Astrocyte of the spinal cord (primary cell): ENCODE results near the gene PADI3.

ENCODE experiments used
- DNase-seq: peaks from one replicate; pipeline ENCODE4 v3.0.0; 2011; ENCODE audit warnings: low read depth, low spot score
- H3K4me3 ChIP-seq: 2 replicates; pipeline ENCODE4 v1.5.1; 2011; ENCODE audit warnings: low read depth, mild to moderate bottlenecking, low read length, moderate library complexity
- CTCF ChIP-seq: IDR thresholded peaks from 2 replicates; pipeline ENCODE4 v1.5.1; 2012; ENCODE audit warnings: low read depth, mild to moderate bottlenecking, low read length, inconsistent platforms
- in situ Hi-C: cut with HindIII; loops from 2 replicates; pipeline ENCODE4 v1.10.0; 2017; ENCODE audit warnings: low sequenced_read_pairs

The PADI3 gene

GRCh38 chr1:17232759-17233661, 15.9 kb upstream of the PADI3 start:
- peak; percentile 94 for DNase-seq
- no peak overlapping the region for H3K4me3 ChIP-seq
- TF ChIP-seq CTCF: no peak
- in situ Hi-C loops: no loop called here

GRCh38 chr1:17233675-17234320, 15.1 kb upstream of the PADI3 start:
- peak; percentile 96 for DNase-seq
- TF ChIP-seq CTCF: no peak
- in situ Hi-C loops: no loop called here
- no peak overlapping the region for H3K4me3 ChIP-seq

GRCh38 chr1:17234405-17234804, 14.5 kb upstream of the PADI3 start:
- in situ Hi-C loops: no loop called here
- TF ChIP-seq CTCF: no peak
- no peak overlapping the region for H3K4me3 ChIP-seq
- no peak for DNase-seq

- TF ChIP-seq CTCF: no peak
- in situ Hi-C loops: no loop called here
- no peak for DNase-seq
- H3K4me3 ChIP-seq: no peak overlapping the region
These were observed 13.6 kb upstream of the PADI3 start for GRCh38 chr1:17235135-17235885.

- peak; percentile 70 for TF ChIP-seq CTCF
- H3K4me3 ChIP-seq: no peak overlapping the region
- in situ Hi-C loops: no loop called here
- peak; percentile 87 for DNase-seq
These were observed 11.9 kb upstream of the PADI3 start for GRCh38 chr1:17236779-17237560.

GRCh38 chr1:17237561-17237903, 11.4 kb upstream of the PADI3 start:
- no peak for DNase-seq
- in situ Hi-C loops: no loop called here

More at GRCh38 chr1:17237561-17237903, 11.4 kb upstream of the PADI3 start:
- TF ChIP-seq CTCF: no peak
- no peak overlapping the region for H3K4me3 ChIP-seq
